Myocyte (in vitro differentiated cells): Measurements from ENCODE around the gene CDV3. TPM values are rescaled to one million over a fixed set of nuclear protein-coding genes. Genes with fewer than 3 reads are reported as not detected.
"Not testable (repeated sequence)": the region's sequence is repeated elsewhere in the genome, so short reads cannot be mapped to it uniquely, and the experiment has no call there.

Experiments
- DNase-seq: peaks from one replicate; pipeline ENCODE4 v3.0.0-alpha.2; 2012; ENCODE audit warnings: low read depth
- polyA plus RNA-seq: library from polyadenylated mRNA; unstranded; fragments of >200 nt; gene quantifications from one replicate; pipeline ENCODE4 v1.2.1, GENCODE V29; 2012; ENCODE audit warnings: missing spikeins
- total RNA-seq: library from RNA; depleted of rRNA; stranded (reverse); fragments of >200 nt; gene quantifications from 2 replicates; pipeline ENCODE4 v1.2.3, GENCODE V29; 2014

Gene CDV3, protein sequence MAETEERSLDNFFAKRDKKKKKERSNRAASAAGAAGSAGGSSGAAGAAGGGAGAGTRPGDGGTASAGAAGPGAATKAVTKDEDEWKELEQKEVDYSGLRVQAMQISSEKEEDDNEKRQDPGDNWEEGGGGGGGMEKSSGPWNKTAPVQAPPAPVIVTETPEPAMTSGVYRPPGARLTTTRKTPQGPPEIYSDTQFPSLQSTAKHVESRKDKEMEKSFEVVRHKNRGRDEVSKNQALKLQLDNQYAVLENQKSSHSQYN
- 396 and 434 TPM in 2 replicates for total RNA-seq
- 192 TPM for polyA plus RNA-seq

DNA sequence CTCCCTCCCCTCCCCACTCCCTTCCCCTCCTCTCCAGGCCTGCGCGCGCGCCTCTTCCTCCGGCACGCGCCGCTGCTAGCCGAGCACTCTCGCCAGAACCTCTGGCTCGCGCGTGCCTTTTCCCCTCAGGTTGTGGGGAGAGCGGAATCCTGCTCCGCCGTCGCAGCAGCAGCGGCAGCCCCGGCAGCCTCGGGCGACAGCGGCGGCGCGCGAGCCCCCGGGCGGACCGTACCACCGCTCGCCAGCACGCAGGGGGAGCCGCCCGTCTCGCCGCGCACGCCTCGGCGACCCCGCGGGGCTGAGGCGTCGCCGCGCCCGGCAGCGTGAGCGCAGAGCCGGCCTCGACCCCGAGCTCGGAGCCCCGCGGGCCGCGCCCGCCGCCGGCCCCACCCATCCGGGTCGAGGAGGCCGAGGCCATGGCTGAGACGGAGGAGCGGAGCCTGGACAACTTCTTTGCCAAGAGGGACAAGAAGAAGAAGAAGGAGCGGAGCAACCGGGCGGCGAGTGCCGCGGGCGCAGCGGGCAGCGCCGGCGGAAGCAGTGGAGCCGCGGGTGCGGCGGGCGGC lies at the start of gene CDV3:
CDV3 (plus strand) TSS at position 58 of the 566 bp plus-strand sequence; CDS start at position 417, 359 bp downstream.
- no peak for DNase-seq

DNA sequence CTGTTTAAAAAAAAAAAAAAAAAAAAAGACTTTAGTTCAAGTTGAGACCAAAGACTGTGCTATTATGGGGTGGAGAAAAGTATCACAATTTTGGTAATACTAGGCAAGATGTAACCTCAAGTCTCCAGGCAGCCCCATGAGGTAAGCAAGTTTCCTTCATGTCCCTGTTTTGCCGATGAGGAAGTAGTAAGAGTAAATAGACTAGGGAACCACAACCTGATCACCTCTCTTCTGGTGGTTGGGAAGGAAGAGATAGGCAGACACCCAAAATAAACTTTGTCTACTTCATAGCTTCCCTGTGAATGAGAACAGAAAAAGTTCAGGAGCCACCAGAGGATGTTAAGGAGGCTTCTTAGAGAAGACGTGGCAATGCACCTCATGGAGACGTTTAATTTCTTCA lies 49.7 kb upstream of the CDV3 start:
- DNase-seq, result not testable (repeated sequence)

- DNase-seq, result no peak
Observed at GRCh38 chr3:133525435-133525834, 48.1 kb upstream of the CDV3 start.

- peak; percentile 13 for DNase-seq
Observed at GRCh38 chr3:133527081-133527715, 46.3 kb upstream of the CDV3 start.

DNA sequence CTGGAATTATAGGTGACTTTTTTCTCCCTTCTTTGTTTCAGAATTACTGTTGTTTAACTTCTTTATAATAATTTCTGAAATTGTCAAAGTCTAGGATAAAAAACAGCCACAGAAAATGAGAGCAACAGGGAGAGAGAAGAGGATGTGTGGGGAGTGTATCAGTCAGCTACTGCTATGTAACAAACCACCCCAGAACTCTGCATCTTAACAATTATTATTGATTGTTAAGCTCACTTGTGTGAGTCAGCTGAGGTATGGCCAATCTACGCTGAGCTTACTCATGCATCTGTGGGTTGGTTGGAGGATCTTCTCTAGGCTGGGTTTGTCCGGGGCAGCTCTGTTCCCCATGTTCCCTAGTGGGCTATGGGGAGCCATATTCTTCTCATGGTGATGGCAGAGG lies 43.7 kb upstream of the CDV3 start:
- DNase-seq, result no peak

DNA sequence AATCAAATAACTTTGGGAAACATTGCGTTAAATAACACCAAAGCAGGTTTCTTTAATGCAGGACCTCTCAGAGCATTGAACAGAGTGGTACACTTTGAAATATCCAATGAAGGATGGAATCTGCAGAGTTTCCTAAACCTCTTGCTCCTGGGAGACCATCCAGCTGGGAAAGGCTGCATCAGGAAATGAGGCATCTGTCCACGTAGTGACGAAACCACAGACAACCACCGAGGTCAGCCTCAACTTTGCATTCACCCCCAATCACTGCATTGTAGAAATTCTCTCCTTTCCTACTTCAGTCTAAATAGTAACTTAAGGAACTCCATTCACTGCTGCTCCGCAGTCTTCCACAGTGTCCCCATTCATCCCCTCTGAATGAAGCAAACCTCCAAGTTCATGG lies 41.5 kb upstream of the CDV3 start:
- DNase-seq, result peak; percentile 73

DNA sequence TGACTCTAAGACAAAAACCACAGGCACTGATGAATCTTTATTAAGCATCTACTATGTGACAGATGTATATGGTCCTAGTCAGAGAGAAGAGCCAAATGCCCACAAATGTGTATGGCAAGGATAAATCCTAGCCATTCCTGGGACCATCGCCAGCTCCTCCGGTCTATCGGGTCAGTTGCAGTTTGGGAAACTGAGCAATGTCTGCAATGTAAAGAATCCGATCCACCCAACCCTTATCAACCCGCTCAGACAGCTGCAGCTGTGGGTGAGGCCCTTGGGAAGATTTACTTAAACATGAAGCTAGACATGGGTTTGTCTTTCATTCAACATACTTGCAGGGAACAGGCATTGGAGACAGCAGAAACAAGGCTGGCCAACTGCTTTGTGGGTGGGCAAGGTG lies 40.5 kb upstream of the CDV3 start:
- peak; percentile 94 for DNase-seq

- DNase-seq, result peak; percentile 37
Observed at GRCh38 chr3:133535971-133536881, 37.3 kb upstream of the CDV3 start.

DNA sequence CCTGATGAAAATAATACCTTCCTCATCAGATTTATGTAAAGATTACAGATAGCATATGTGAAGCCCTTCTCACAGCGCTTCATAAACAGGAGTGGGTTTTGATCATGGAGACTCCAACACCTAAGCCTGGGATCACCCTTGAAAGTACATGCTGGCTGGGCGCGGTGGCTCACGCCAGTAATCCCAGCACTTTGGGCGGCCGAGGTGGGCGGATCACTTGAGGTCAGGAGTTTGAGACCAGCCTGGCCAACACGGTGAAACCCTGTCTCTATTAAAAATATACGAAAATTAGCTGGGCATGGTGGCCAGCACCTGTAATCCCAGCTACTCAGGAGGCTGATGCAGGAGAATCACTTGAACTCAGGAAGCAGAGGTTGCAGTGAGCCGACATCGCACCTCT lies 36.4 kb upstream of the CDV3 start:
- not testable (repeated sequence) for DNase-seq

DNA sequence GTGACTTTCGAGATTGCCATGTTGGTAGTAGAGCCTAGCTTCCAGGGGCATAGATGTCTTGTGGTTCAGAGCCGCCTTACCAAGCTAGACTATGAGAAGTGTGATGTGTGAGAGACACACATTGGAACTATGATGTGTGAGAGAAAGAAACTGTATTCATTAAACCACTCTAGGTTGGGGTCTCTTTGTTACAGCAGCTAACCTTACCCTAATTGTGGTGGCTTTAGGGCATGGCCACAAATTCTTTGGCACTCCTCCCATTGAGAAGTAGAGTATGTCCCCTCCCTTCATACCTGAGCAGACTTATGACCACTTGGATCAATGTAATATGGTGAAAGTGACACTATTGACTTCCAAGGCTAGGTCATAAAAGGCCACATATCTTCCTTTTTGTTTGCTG lies 35.3 kb upstream of the CDV3 start:
- DNase-seq, result no peak

GRCh38 chr3:133540896-133541674 lies 32.4 kb upstream of the CDV3 start:
- peak; percentile 81 for DNase-seq

- DNase-seq, result no peak
Observed at GRCh38 chr3:133542871-133543270, 30.6 kb upstream of the CDV3 start.

DNA sequence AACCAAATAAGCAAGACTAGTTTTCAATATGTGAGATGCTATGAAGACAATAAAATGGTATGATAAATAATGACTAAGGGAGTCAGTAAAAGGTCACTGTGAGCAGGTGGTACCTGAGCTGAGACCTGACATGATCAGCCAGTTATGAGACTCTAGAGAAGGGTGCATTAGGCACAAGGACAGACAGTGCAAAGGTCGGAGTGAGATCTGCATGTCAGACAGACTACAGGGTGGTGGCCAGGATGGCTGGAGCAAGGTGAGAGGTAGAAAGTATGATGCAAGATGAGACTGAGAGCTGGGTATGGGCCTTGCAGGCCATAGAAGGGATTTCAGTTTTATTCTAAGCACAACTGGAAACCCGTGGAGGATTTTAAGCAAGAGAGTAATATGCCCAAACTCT lies 28.5 kb upstream of the CDV3 start:
- not testable (repeated sequence) for DNase-seq

DNA sequence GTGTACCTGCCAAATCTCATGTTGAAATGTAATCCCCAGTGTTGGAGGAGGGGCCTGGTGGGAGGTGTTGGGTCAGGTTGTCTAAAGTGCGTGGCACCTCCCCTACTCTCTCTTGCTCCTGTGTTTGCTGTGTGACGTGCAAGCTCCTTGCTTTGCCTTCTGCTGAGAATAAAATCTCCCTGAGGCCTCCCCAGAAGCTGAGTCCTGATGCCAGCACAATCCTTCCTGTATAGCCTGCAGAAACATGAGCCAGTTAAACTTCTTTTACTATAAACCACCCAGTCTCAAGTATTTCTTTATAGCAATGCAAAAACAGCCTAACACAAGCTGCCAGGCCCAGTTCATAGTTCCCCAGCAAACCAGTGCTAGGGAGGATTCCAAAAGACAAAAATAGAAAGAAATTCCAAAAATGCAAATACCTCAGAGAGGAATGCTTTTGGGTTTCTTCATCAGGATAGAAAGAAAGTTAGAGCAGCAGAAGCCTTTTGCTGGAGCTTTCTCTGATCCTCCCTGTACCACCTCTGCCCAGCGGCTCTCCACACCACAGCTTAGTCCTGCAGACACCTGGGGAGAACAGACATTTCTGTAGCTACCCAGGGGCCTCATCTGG lies 25.9 kb upstream of the CDV3 start:
- peak; percentile 77 for DNase-seq

DNA sequence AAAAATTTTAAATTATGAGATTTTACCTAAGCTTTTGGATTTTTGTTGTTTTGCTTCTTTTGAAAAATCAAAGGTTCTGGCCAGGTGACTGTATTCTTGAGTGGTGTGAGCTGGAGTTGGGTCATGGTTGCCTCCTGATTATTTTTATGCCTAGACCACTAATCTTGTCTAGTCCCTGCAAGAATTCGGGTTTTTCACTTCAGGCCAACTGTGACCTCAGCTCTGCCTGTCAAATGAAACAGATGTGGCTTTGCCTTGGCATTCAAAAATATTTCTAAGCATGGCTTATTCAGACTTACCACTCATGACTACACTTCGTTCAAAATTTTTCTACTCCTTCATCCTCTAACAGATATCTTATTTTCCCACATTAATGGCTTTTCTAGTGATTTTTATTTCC lies 25.4 kb upstream of the CDV3 start:
- peak; percentile 85 for DNase-seq

DNA sequence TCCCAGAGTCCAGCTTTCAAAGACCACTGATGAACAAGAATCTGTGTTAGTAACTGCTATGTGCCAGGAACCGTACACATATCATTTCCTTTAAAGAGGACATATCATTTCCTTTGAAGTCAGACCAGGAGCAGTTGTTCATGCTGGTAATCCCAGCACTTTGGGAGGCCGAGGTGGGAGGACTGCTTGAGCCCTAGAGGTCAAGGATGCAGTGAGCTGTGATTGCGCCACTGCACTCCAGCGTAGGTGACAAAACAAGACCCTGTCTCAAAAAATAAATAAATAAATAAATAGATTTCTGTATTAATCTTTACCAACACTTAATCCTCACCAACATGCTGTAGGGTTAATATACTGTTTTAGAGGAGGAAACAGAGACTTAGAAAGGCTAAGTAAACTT lies 23.9 kb upstream of the CDV3 start:
- DNase-seq, result no peak

- not testable (repeated sequence) for DNase-seq
Observed at GRCh38 chr3:133551589-133551988, 21.9 kb upstream of the CDV3 start.

- DNase-seq, result no peak
Observed at GRCh38 chr3:133561679-133562078, 11.8 kb upstream of the CDV3 start.

DNA sequence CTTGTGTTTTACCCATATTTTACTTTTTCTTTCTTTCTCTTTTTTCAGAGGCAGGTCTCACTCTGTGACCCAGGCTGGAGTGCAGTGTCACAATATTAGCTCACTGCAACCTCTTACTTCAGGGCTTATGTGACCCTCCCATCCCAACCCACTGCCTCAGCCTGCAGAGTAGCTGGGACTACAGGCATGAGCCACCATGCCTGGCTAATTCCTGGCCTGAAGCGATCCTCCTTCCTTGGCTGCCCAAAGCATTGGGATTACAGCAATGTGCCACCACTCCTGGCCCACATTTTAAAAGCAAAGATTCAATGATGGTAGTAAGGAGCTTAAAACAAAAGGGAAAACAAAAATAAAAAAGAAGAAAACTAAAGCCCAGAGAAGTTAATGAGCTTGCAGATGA lies 11.1 kb upstream of the CDV3 start:
- no peak for DNase-seq

GRCh38 chr3:133563186-133563591 lies 10.3 kb upstream of the CDV3 start:
- no peak for DNase-seq
